Measurements from ENCODE around the gene FRK. TPM values are rescaled to one million over a fixed set of nuclear protein-coding genes. Genes with fewer than 3 reads are reported as not detected.

Gene FRK
- total RNA-seq, 2 donors from 2014 or later = 1.4 to 2.9 TPM

- Histone ChIP-seq H3K36me3 (ENCODE audit: control insufficient read depth, insufficient read depth, low read length) (no peaks in the 10 kb centered on the region), H3K27ac (ENCODE audit: low read depth, low read length) (no peak overlapping the region), H3K9ac (ENCODE audit: extremely low read depth, low read length, poor library complexity, severe bottlenecking) (no peak overlapping the region), H3K9me3 (ENCODE audit: control insufficient read depth, low read length) (no peaks in the 10 kb centered on the region), H3K27me3 (ENCODE audit: control insufficient read depth, insufficient read depth, low read length, poor library complexity, severe bottlenecking) (no peaks in the 10 kb centered on the region), H3K4me3 (ENCODE audit: low read length) (no peak overlapping the region), H3K4me1 (ENCODE audit: control insufficient read depth, insufficient read depth, low read length) (peaks cover 9% of the 10 kb centered on the region)
- H3K36me3 Mint-ChIP-seq (ENCODE audit: low read depth) = no peaks in the 10 kb centered on the region
- DNase-seq = no peak
- no peaks in the 10 kb centered on the region for H3K9me3 Mint-ChIP-seq
- TF ChIP-seq, protein P1, sequence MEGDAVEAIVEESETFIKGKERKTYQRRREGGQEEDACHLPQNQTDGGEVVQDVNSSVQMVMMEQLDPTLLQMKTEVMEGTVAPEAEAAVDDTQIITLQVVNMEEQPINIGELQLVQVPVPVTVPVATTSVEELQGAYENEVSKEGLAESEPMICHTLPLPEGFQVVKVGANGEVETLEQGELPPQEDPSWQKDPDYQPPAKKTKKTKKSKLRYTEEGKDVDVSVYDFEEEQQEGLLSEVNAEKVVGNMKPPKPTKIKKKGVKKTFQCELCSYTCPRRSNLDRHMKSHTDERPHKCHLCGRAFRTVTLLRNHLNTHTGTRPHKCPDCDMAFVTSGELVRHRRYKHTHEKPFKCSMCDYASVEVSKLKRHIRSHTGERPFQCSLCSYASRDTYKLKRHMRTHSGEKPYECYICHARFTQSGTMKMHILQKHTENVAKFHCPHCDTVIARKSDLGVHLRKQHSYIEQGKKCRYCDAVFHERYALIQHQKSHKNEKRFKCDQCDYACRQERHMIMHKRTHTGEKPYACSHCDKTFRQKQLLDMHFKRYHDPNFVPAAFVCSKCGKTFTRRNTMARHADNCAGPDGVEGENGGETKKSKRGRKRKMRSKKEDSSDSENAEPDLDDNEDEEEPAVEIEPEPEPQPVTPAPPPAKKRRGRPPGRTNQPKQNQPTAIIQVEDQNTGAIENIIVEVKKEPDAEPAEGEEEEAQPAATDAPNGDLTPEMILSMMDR (conservative IDR thresholded peaks at IDR 0.05) = no peak
- no peaks in the 10 kb centered on the region for H3K27me3 Mint-ChIP-seq (ENCODE audit: insufficient read depth)
- WGBS, 2 experiments (ENCODE audit: insufficient coverage in 1 of 2, insufficient read length in 1 of 2) = 87 to 100% methylated on average over 1 of the region's 1 CpG
- H3K4me1 Mint-ChIP-seq = peaks cover 11% of the 10 kb centered on the region
- H3K4me3 Mint-ChIP-seq = no peak overlapping the region
- H3K27ac Mint-ChIP-seq = no peak overlapping the region
These were observed 32.5 kb downstream of the FRK start for GRCh38 chr6:116028233-116028632.

- H3K27ac ChIP-seq (ENCODE audit: low read depth, low read length) = no peak overlapping the region
- no peaks in the 10 kb centered on the region for H3K9me3 Mint-ChIP-seq
- DNase-seq = no peak
These were observed 32.9 kb downstream of the FRK start for GRCh38 chr6:116027801-116028200.

DNA sequence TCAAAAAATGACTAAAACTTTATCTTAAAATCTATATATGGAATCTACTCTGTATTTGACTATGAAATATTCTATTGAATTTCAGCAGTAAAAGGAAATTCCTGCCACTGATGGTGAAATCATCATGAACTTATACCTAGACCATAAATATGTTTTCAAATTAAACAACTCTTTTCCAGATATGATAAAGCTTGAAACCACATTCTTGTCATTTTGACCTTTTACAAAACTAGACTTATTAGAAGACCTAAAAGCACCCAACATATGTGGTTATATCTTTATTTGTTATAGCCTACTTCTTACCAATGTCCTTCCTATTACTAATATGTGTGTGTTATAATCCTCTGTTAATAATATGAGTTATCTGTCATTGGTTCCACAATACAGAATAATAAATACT lies 35.3 kb downstream of the FRK start:
- no peak for DNase-seq
- Histone ChIP-seq H3K27ac (ENCODE audit: low read depth, low read length) (no peak overlapping the region), H3K27me3 (ENCODE audit: control insufficient read depth, insufficient read depth, low read length, poor library complexity, severe bottlenecking) (no peaks in the 10 kb centered on the region), H3K4me3 (ENCODE audit: low read length) (no peak overlapping the region), H3K36me3 (ENCODE audit: control insufficient read depth, insufficient read depth, low read length) (no peaks in the 10 kb centered on the region), H3K9ac (ENCODE audit: extremely low read depth, low read length, poor library complexity, severe bottlenecking) (no peak overlapping the region), H3K9me3 (ENCODE audit: control insufficient read depth, low read length) (no peaks in the 10 kb centered on the region), H3K4me1 (ENCODE audit: control insufficient read depth, insufficient read depth, low read length) (peaks cover 6% of the 10 kb centered on the region)
- Mint-ChIP-seq H3K4me1 (peaks cover 4% of the 10 kb centered on the region), H3K27me3 (ENCODE audit: insufficient read depth) (no peaks in the 10 kb centered on the region), H3K27ac (no peak overlapping the region), H3K9me3 (no peaks in the 10 kb centered on the region), H3K36me3 (ENCODE audit: low read depth) (no peaks in the 10 kb centered on the region), H3K4me3 (no peak overlapping the region)
- TF ChIP-seq, protein P1 (conservative IDR thresholded peaks at IDR 0.05) = no peak

More at GRCh38 chr6:116027801-116028200, 32.9 kb downstream of the FRK start:
- H3K4me1 ChIP-seq (ENCODE audit: control insufficient read depth, insufficient read depth, low read length) = peaks cover 9% of the 10 kb centered on the region
- no peaks in the 10 kb centered on the region for H3K9me3 ChIP-seq (ENCODE audit: control insufficient read depth, low read length)
- no peaks in the 10 kb centered on the region for H3K36me3 Mint-ChIP-seq (ENCODE audit: low read depth)
- H3K4me3 ChIP-seq (ENCODE audit: low read length) = no peak overlapping the region
- H3K4me1 Mint-ChIP-seq = peaks cover 11% of the 10 kb centered on the region
- no peaks in the 10 kb centered on the region for H3K27me3 Mint-ChIP-seq (ENCODE audit: insufficient read depth)
- H3K36me3 ChIP-seq (ENCODE audit: control insufficient read depth, insufficient read depth, low read length) = no peaks in the 10 kb centered on the region
- TF ChIP-seq, protein P1 (conservative IDR thresholded peaks at IDR 0.05) = no peak
- no peak overlapping the region for H3K27ac Mint-ChIP-seq
- H3K4me3 Mint-ChIP-seq = no peak overlapping the region
- no peak overlapping the region for H3K9ac ChIP-seq (ENCODE audit: extremely low read depth, low read length, poor library complexity, severe bottlenecking)
- no peaks in the 10 kb centered on the region for H3K27me3 ChIP-seq (ENCODE audit: control insufficient read depth, insufficient read depth, low read length, poor library complexity, severe bottlenecking)
